Suppressor macrophage treated with lipopolysaccharide for 4 hours (primary cell): ENCODE data around the gene RELCH.

ENCODE experiments used
- DNase-seq: peaks from one replicate; pipeline ENCODE4 v3.0.0-alpha.2; 2020

Gene RELCH

GRCh38 chr18:62250475-62250874, 63.4 kb downstream of the RELCH start:
- DNase-seq = no peak

- no peak for DNase-seq
Observed at GRCh38 chr18:62258093-62258492, 71.0 kb downstream of the RELCH start.

- DNase-seq = peak; percentile 80
Observed at GRCh38 chr18:62258616-62259015, 71.6 kb downstream of the RELCH start.

GRCh38 chr18:62262061-62262460, 75.0 kb downstream of the RELCH start:
- no peak for DNase-seq

GRCh38 chr18:62264984-62265383, 77.9 kb downstream of the RELCH start:
- DNase-seq = no peak

- no peak for DNase-seq
Observed at GRCh38 chr18:62277045-62277444, 90.0 kb downstream of the RELCH start.

GRCh38 chr18:62279561-62279960, 92.5 kb downstream of the RELCH start:
- no peak for DNase-seq

GRCh38 chr18:62280058-62280457, 93.0 kb downstream of the RELCH start:
- DNase-seq = no peak

GRCh38 chr18:62280786-62281185, 93.7 kb downstream of the RELCH start:
- DNase-seq = peak; percentile 65

- peak; percentile 85 for DNase-seq
Observed at GRCh38 chr18:62281684-62282083, 94.6 kb downstream of the RELCH start.

GRCh38 chr18:62282188-62282629, 95.2 kb downstream of the RELCH start:
- no peak for DNase-seq

GRCh38 chr18:62284637-62285036, 97.6 kb downstream of the RELCH start:
- DNase-seq = no peak

- DNase-seq = peak; percentile 20
Observed at GRCh38 chr18:62285281-62285680, 98.2 kb downstream of the RELCH start.

- DNase-seq = no peak
Observed at GRCh38 chr18:62287781-62288664, 101.0 kb downstream of the RELCH start.

- DNase-seq = peak; percentile 79
Observed at GRCh38 chr18:62288665-62289008, 101.6 kb downstream of the RELCH start.

- DNase-seq = peak; percentile 11
Observed at GRCh38 chr18:62289047-62289446, 102.0 kb downstream of the RELCH start.

GRCh38 chr18:62294073-62294472, 107.0 kb downstream of the RELCH start:
- DNase-seq = no peak

- DNase-seq = no peak
Observed at GRCh38 chr18:62300359-62300963, 113.4 kb downstream of the RELCH start.

GRCh38 chr18:62301322-62301721, 114.3 kb downstream of the RELCH start:
- no peak for DNase-seq

GRCh38 chr18:62312851-62313250, 125.8 kb downstream of the RELCH start:
- DNase-seq = no peak

GRCh38 chr18:62318228-62319180, 131.4 kb downstream of the RELCH start:
- DNase-seq = no peak

GRCh38 chr18:62321201-62321600, 134.1 kb downstream of the RELCH start:
- DNase-seq = no peak

- no peak for DNase-seq
Observed at GRCh38 chr18:62323483-62324180, 136.6 kb downstream of the RELCH start.
